Superior temporal gyrus (tissue), 1 donor: ENCODE measurements around the gene ZNF440.

Experiments used
- DNase-seq: peaks from one replicate; pipeline ENCODE4 v3.0.0-alpha.2; 2016; ENCODE audit errors: extremely low spot score

ZNF440 gene

GRCh38 chr19:11882606-11883005 is 68.5 kb downstream of the ZNF440 start:
- no peak for DNase-seq
